Measurements from ENCODE around the gene FASTKD1. TPM values are rescaled to one million over a fixed set of nuclear protein-coding genes. Genes with fewer than 3 reads are reported as not detected.
"Not testable (repeated sequence)": the region's sequence is repeated elsewhere in the genome, so short reads cannot be mapped to it uniquely, and the experiment has no call there.

FASTKD1 gene
- total RNA-seq, 1 donor from 2014 or later = 61.5 TPM

DNA sequence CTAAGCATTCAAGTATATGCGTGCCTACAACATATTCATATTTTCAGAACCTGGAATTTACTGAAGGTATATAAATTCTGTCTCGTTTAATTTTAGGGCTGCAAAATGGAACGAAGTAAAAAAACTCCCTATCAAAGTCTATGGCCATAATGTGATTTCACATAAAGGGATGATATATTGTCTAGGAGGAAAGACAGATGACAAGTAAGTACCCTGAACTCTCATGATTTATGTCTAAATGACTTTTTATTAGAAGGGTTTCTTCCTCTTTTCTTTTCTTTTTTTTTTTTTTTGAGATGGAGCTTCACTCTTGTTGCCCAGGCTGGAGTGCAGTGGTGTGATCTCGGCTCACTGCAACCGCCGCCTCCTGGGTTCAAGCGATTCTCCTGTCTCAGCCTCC is 58.9 kb downstream of the FASTKD1 start:
- H3K9me3 Mint-ChIP-seq; intact Hi-C loops (cut with micrococcal nuclease); H3K4me3 Mint-ChIP-seq (ENCODE audit: low read depth); H3K36me3 Mint-ChIP-seq (ENCODE audit: low read depth); H3K27ac Mint-ChIP-seq; H3K4me1 Mint-ChIP-seq (ENCODE audit: low read depth); DNase-seq (ENCODE audit: low spot score): not testable (repeated sequence)
- H3K27me3 Mint-ChIP-seq (ENCODE audit: low read depth) = peaks cover 14% of the 10 kb centered on the region

DNA sequence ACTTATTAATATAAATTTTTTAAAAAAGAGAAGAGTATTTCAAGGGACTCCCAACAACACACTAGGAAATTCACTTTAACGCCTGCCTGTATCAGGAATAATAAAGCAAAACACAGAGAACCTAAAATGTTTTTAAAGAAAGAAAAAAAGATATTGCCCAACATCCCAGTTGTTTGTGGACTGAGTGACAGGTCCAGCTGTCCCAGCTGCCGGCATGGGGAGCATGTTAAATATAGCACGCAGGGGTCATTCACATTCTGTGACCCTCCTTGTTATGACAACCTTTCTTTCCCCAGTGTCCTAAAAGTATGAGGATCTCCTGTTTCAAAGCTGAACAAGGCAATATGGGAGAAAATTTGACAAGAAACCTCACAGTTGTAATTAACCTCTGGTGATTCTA is 59.7 kb downstream of the FASTKD1 start:
- intact Hi-C loops (cut with micrococcal nuclease) = no loop called here
- no peak for DNase-seq (ENCODE audit: low spot score)
- no peaks in the 10 kb centered on the region for H3K9me3 Mint-ChIP-seq
- H3K4me3 Mint-ChIP-seq (ENCODE audit: low read depth) = no peak overlapping the region
- peaks cover 14% of the 10 kb centered on the region for H3K27me3 Mint-ChIP-seq (ENCODE audit: low read depth)
- no peaks in the 10 kb centered on the region for H3K4me1 Mint-ChIP-seq (ENCODE audit: low read depth)
- no peaks in the 10 kb centered on the region for H3K36me3 Mint-ChIP-seq (ENCODE audit: low read depth)
- H3K27ac Mint-ChIP-seq = no peak overlapping the region

DNA sequence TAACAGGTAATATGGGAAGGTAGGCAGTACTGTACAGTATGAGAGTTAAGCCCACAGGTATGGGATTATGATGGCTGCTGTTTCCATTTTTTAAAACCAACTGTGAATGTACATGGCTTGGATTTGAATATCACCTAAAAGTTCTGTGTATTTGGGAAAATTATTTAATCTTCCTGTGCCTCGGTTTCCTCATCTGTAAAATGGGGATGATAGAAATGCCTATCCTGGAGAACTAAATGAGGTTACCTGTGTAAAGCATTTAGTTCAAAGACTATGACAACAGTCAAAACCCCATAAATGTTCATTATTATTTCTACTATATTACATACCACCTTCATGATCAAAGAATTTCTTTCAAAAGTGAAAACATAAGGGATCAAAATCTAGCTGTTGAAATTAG is 60.6 kb downstream of the FASTKD1 start:
- no peak for DNase-seq (ENCODE audit: low spot score)
- no peaks in the 10 kb centered on the region for H3K9me3 Mint-ChIP-seq
- no peaks in the 10 kb centered on the region for H3K36me3 Mint-ChIP-seq (ENCODE audit: low read depth)
- intact Hi-C loops (cut with micrococcal nuclease) = no loop called here
- no peaks in the 10 kb centered on the region for H3K4me1 Mint-ChIP-seq (ENCODE audit: low read depth)
- H3K4me3 Mint-ChIP-seq (ENCODE audit: low read depth) = no peak overlapping the region
- peaks cover 13% of the 10 kb centered on the region for H3K27me3 Mint-ChIP-seq (ENCODE audit: low read depth)
- H3K27ac Mint-ChIP-seq = no peak overlapping the region

DNA sequence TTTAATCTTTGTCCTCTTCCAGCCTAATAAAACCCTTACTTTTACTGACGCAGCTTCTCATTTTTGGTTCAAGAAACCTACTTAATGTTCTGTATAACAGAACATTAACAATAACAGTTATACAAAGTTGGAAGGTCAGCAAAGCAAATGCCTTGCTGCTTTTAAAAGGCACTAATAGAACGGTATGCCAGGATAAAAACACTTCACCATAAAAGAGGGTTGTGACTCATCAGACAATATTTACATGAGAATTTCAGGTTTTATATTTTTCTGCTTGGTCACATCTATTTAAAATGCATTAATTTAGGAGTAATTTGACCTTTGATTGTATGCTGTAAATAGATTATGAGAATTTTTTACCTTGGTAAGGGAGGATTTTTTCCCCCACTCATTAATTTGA is 61.1 kb downstream of the FASTKD1 start:
- Mint-ChIP-seq H3K27me3 (ENCODE audit: low read depth) (peaks cover 10% of the 10 kb centered on the region), H3K9me3 (no peaks in the 10 kb centered on the region), H3K4me1 (ENCODE audit: low read depth) (peaks cover 5% of the 10 kb centered on the region), H3K27ac (no peak overlapping the region), H3K36me3 (ENCODE audit: low read depth) (no peaks in the 10 kb centered on the region), H3K4me3 (ENCODE audit: low read depth) (no peak overlapping the region)
- intact Hi-C loops (cut with micrococcal nuclease) = no loop called here
- DNase-seq (ENCODE audit: low spot score) = no peak

DNA sequence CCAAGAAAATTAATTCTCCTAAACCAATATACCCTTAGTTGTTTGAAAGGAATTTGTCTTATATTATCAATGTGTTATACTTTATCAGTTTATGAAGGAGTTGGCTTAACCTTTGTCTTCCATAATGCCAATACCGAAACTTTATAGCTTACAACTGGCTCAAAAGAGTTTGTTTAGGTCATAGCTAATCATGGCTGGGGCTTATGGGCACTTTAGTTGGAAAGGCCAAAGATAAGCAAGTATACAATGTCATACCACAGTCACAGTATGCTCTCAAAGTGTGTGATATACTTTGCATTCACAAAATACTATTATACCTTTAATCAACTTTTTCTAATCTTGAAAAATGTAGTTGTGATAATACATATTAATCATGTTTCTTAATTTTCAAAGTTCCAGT is 61.8 kb downstream of the FASTKD1 start:
- no peak overlapping the region for H3K4me3 Mint-ChIP-seq (ENCODE audit: low read depth)

DNA sequence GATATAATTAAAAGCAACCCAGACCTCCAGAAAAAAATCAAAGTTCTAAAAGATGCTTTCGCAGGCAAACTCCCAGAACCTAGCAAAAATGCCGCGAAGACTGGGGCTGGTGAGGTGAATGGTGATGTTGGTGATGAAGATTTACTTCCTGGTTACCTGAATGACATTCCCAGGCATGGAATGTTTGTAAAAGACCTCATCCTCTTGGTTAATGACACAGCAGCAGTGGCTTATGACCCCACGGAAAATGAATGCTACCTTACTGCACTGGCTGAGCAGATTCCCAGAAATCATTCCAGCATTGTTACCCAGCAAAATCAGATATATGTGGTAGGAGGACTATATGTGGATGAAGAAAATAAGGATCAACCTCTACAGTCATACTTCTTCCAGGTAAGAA is 63.2 kb downstream of the FASTKD1 start:
- Mint-ChIP-seq H3K27ac (no peak overlapping the region), H3K36me3 (ENCODE audit: low read depth) (no peaks in the 10 kb centered on the region), H3K9me3 (no peaks in the 10 kb centered on the region), H3K27me3 (ENCODE audit: low read depth) (peaks cover 8% of the 10 kb centered on the region), H3K4me1 (ENCODE audit: low read depth) (peaks cover 9% of the 10 kb centered on the region), H3K4me3 (ENCODE audit: low read depth) (no peak overlapping the region)
- no peak for DNase-seq (ENCODE audit: low spot score)
- intact Hi-C loops (cut with micrococcal nuclease) = no loop called here

More for the DNA sequence above, 61.8 kb downstream of the FASTKD1 start:
- intact Hi-C loops (cut with micrococcal nuclease) = no loop called here
- no peaks in the 10 kb centered on the region for H3K9me3 Mint-ChIP-seq
- peaks cover 10% of the 10 kb centered on the region for H3K27me3 Mint-ChIP-seq (ENCODE audit: low read depth)
- H3K4me1 Mint-ChIP-seq (ENCODE audit: low read depth) = peaks cover 9% of the 10 kb centered on the region
- H3K27ac Mint-ChIP-seq = no peak overlapping the region
- DNase-seq (ENCODE audit: low spot score) = no peak
- no peaks in the 10 kb centered on the region for H3K36me3 Mint-ChIP-seq (ENCODE audit: low read depth)

DNA sequence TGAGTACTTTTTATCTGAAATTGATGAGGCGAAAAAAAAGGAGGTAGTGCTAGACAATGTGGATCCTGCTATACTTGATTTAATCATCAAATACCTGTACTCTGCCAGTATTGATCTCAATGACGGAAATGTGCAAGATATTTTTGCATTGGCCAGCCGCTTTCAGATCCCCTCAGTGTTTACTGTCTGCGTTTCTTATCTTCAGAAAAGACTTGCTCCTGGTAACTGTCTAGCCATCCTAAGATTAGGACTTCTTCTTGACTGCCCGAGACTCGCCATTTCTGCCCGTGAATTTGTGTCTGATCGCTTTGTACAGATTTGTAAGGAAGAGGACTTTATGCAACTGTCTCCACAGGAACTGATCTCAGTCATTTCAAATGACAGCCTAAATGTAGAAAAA is 63.7 kb downstream of the FASTKD1 start:
- H3K4me1 Mint-ChIP-seq (ENCODE audit: low read depth) = peaks cover 9% of the 10 kb centered on the region
- peaks cover 6% of the 10 kb centered on the region for H3K27me3 Mint-ChIP-seq (ENCODE audit: low read depth)
- no peak for DNase-seq (ENCODE audit: low spot score)
- no peaks in the 10 kb centered on the region for H3K9me3 Mint-ChIP-seq
- H3K27ac Mint-ChIP-seq = no peak overlapping the region
- intact Hi-C loops (cut with micrococcal nuclease) = no loop called here
- H3K4me3 Mint-ChIP-seq (ENCODE audit: low read depth) = no peak overlapping the region
- H3K36me3 Mint-ChIP-seq (ENCODE audit: low read depth) = no peaks in the 10 kb centered on the region

DNA sequence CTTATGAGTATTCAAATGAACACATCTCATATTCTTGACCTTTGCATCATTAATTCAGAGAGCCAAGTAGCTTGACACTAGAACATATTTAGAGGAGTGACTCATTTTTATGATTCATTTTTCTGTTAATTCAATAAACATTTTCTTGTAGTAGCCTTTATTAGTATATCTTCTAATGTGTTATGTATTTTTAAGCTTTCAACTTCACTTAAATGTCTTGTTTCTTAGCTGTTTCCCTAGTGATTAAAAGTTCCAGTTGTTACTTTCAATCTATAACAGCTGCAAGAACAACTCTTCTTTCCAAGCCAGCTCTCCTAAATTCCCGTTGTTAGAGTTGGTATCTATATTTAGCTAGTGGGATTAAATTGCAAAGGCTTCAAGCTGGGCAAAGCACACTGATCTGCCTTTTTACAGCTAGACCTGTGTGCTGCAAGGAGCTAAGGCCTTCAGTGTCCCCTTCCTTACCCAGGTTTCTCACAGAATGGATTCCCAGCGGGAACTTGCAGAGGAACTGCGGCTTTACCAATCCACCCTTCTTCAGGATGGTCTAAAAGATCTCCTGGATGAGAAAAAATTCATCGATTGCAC is 64.3 kb downstream of the FASTKD1 start, which contains the start of gene KLHL41:
Gene KLHL41 (plus strand): TSS at position 405 of the 588 bp plus-strand sequence. CDS start 77 bp downstream, at position 482.
- H3K4me1 Mint-ChIP-seq (ENCODE audit: low read depth) = peaks cover 9% of the 10 kb centered on the region
- intact Hi-C loops (cut with micrococcal nuclease) = no loop called here
- H3K9me3 Mint-ChIP-seq = no peaks in the 10 kb centered on the region
- DNase-seq (ENCODE audit: low spot score) = no peak
- peaks cover 2% of the 10 kb centered on the region for H3K27me3 Mint-ChIP-seq (ENCODE audit: low read depth)
- H3K36me3 Mint-ChIP-seq (ENCODE audit: low read depth) = no peaks in the 10 kb centered on the region
- no peak within 1 kb of the TSS for H3K27ac Mint-ChIP-seq
- no peak within 1 kb of the TSS for H3K4me3 Mint-ChIP-seq (ENCODE audit: low read depth)

DNA sequence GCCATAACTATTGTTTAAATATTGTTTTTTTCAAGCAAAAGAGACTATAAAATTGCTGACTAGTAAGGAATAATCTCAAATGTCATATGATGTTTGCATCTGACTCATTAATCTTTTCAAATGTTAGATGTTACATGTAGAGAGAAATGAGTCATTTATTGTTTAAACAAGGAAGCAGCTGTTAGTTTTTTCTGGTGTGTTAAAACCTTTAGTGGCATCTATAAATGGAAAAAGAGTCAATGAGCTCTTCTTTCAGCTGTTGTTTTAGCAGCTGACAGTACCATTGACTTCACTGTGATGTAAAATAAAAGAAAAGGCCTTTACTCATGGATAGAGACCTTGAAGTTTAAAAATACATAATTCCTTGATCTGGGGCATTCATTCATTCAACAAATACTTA is 66.0 kb downstream of the FASTKD1 start:
- Mint-ChIP-seq H3K4me1 (ENCODE audit: low read depth) (peaks cover 9% of the 10 kb centered on the region), H3K27me3 (ENCODE audit: low read depth) (peaks cover 2% of the 10 kb centered on the region), H3K27ac (peak overlapping the region; percentile 15), H3K36me3 (ENCODE audit: low read depth) (no peaks in the 10 kb centered on the region), H3K9me3 (no peaks in the 10 kb centered on the region), H3K4me3 (ENCODE audit: low read depth) (peak overlapping the region; percentile 5)
- intact Hi-C loops (cut with micrococcal nuclease) = no loop called here
- DNase-seq (ENCODE audit: low spot score) = no peak

DNA sequence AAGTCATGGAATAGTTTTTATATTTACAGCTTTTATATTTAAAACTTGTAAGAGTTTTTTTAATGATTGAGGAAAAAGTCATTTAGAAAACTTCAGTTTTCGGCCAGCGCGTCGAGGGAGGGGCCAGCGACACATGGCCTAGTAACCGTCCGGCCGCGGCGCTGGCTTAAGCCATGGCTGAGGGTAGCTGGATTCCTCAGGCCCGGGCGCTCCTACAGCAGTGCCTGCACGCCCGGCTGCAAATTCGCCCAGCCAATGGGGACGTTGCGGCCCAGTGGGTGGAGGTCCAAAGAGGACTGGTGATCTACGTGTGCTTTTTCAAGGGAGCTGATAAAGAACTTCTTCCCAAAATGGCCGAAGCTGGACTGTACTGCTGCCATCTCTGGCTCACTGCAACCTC is 69.0 kb downstream of the FASTKD1 start:
- Mint-ChIP-seq H3K36me3 (ENCODE audit: low read depth) (no peaks in the 10 kb centered on the region), H3K27me3 (ENCODE audit: low read depth) (no peaks in the 10 kb centered on the region), H3K4me1 (ENCODE audit: low read depth) (peaks cover 9% of the 10 kb centered on the region), H3K27ac (no peak overlapping the region), H3K4me3 (ENCODE audit: low read depth) (no peak overlapping the region), H3K9me3 (no peaks in the 10 kb centered on the region)
- DNase-seq (ENCODE audit: low spot score) = no peak
- intact Hi-C loops (cut with micrococcal nuclease) = no loop called here

DNA sequence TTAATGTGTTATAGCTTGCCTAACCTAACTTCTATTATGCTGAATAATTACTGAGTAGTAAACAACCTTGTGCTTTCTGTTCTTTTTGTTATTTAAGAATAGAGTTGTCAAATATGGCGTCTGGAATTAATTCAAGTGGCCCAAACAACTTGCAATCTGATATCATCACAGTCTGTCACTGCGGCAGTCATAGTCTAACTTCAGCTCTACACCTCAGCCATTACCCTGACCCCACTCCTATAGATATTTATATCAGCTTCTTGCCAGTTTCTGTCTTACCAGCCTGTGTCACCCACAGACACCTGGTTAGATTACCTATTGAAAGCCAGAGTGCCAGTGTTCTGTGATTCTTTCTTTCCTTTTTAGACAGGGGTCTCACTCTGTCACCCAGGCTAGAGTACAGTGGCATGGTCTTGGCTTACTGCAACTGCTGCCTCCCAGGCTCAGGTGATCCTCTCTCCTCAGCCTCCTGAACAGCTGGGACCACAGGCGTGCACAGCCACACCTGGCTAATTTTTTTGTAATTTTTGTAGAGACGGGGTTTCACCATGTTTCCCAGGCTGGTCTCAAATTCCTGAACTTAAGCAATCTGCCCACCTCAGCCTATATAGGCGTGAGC is 78.2 kb downstream of the FASTKD1 start:
- Mint-ChIP-seq H3K9me3 (no peaks in the 10 kb centered on the region), H3K27me3 (ENCODE audit: low read depth) (no peaks in the 10 kb centered on the region), H3K4me1 (ENCODE audit: low read depth) (no peaks in the 10 kb centered on the region), H3K4me3 (ENCODE audit: low read depth) (no peak overlapping the region), H3K27ac (no peak overlapping the region), H3K36me3 (ENCODE audit: low read depth) (no peaks in the 10 kb centered on the region)
- intact Hi-C loops (cut with micrococcal nuclease) = no loop called here
- no peak for DNase-seq (ENCODE audit: low spot score)

DNA sequence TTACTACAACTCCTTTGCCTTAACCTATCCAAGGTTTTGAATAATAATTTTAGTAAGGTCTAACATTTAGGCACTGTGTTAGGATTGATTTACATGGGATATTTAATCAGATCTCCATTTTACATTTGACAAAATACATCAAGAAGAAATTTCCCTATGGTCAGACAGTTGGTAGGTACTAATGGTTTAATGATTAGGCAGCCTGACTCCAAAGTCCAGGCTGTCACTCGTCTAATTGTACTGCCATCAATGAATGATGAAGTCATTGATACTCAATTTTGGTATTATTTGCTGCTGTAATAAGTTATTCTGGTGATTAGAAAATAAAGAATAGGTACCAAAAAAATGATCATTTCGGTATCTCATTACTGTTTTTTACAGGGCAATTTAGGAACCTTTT is 80.3 kb downstream of the FASTKD1 start:
- intact Hi-C loops (cut with micrococcal nuclease) = no loop called here
- no peaks in the 10 kb centered on the region for H3K9me3 Mint-ChIP-seq
- no peak overlapping the region for H3K4me3 Mint-ChIP-seq (ENCODE audit: low read depth)
- H3K27ac Mint-ChIP-seq = no peak overlapping the region
- H3K4me1 Mint-ChIP-seq (ENCODE audit: low read depth) = no peaks in the 10 kb centered on the region
- H3K27me3 Mint-ChIP-seq (ENCODE audit: low read depth) = no peaks in the 10 kb centered on the region
- H3K36me3 Mint-ChIP-seq (ENCODE audit: low read depth) = no peaks in the 10 kb centered on the region
- no peak for DNase-seq (ENCODE audit: low spot score)

DNA sequence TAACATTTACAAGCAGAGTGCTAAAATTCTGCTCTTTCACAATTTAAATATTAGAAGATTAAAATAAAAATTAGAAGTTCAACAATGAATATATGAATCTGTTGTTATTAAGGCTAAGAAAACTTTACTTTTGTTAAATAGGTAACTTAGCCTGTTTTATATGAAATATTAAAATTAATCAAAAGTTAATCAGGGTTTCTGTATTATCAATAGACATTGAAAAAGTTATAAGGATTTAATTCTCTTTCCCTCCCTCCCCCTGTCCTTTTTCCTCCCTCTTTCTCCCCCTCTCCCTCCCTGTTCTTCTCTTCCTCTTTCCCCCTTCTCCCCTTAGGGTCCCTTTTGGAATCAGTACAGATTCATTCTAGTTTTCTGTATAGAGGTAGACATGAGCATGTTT is 82.3 kb downstream of the FASTKD1 start:
- no peak for DNase-seq (ENCODE audit: low spot score)
- no peaks in the 10 kb centered on the region for H3K9me3 Mint-ChIP-seq
- no peak overlapping the region for H3K27ac Mint-ChIP-seq
- H3K36me3 Mint-ChIP-seq (ENCODE audit: low read depth) = no peaks in the 10 kb centered on the region
- H3K4me3 Mint-ChIP-seq (ENCODE audit: low read depth) = no peak overlapping the region
- intact Hi-C loops (cut with micrococcal nuclease) = no loop called here
- H3K4me1 Mint-ChIP-seq (ENCODE audit: low read depth) = no peaks in the 10 kb centered on the region
- H3K27me3 Mint-ChIP-seq (ENCODE audit: low read depth) = no peaks in the 10 kb centered on the region

All from activated T-helper 2 cell treated with anti-CD3 and anti-CD28 coated beads, Interferon-gamma antibody, Interleukin-2, Interleukin-4, amounts not matched to agents 10 μg/mL and 5 μg/mL and 100 μg/mL, durations not matched to agents 14 hours and 24 hours and 36 hours (primary cell).